Measurements from ENCODE around the gene GYPC.

Gene GYPC

DNA sequence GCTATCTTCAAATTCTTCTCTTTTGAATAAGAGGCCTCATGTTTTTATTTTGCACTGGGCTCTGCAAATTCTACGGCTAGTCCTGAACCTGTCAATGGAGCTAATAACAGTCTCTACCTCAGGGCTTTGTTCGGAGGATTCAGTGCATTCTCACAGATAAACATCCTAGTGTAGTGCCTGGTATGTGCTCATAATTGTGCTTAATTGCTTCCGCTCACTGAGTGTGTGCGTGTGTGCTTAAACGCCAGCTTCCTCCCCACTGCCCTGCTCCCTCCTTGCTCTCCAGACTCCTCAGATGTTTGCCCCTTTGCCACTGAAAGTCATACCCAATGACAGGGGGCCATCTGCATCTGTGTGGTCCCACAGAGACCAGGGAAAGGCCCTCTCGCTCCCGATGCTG is 6.7 kb downstream of the GYPC start:
- no peaks in the 10 kb centered on the region for H3K27me3 ChIP-seq
- H3K36me3 ChIP-seq = no peaks in the 10 kb centered on the region
- H3K4me1 ChIP-seq = no peaks in the 10 kb centered on the region
- H3K9me3 ChIP-seq = no peaks in the 10 kb centered on the region
- DNase-seq = no peak
- H3K4me3 ChIP-seq (ENCODE audit: low read depth, low read length) = no peak overlapping the region
- TF ChIP-seq, protein P1, sequence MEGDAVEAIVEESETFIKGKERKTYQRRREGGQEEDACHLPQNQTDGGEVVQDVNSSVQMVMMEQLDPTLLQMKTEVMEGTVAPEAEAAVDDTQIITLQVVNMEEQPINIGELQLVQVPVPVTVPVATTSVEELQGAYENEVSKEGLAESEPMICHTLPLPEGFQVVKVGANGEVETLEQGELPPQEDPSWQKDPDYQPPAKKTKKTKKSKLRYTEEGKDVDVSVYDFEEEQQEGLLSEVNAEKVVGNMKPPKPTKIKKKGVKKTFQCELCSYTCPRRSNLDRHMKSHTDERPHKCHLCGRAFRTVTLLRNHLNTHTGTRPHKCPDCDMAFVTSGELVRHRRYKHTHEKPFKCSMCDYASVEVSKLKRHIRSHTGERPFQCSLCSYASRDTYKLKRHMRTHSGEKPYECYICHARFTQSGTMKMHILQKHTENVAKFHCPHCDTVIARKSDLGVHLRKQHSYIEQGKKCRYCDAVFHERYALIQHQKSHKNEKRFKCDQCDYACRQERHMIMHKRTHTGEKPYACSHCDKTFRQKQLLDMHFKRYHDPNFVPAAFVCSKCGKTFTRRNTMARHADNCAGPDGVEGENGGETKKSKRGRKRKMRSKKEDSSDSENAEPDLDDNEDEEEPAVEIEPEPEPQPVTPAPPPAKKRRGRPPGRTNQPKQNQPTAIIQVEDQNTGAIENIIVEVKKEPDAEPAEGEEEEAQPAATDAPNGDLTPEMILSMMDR (IDR thresholded peaks at IDR 0.05; ENCODE audit: low read depth, low read length) = no peak

DNA sequence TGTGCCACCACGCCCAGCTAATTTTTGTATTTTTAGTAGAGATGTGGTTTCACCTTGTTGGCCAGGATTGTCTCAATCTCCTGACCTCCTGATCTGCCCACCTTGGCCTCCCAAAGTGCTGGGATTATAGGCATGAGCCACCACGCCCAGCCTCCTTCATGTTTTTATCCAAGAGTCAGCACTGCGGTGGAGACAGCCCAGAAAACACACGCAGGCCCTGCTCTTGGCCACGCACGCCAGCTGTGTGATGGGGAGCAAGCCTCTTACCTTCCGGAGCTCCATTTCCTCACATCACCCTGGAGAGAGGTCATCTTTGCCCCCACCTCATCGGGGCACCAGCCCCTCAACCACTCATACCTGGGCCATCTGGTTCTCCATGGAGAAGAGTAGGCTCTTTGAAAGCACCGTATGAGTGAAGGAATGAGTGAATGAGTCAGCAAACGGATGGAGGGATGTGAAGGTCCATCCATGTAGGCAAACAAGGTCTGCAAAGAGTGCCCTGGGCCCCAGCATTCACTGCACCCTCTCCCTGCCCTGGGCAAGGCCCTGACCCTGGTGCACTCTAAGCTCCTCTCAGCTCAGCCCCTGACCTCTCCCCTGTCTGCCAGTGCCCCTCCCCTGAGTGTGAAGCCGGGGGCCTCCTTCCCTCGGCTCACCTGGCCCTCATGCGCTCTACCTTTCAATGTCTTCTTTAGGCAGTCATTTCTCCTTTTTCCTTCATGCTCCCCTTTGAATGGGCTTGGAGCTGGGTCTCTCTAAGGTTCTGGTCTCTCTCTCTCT is 7.4 kb downstream of the GYPC start:
- Histone ChIP-seq H3K4me1 (no peaks in the 10 kb centered on the region), H3K36me3 (no peaks in the 10 kb centered on the region), H3K27me3 (no peaks in the 10 kb centered on the region), H3K9me3 (no peaks in the 10 kb centered on the region), H3K4me3 (ENCODE audit: low read depth, low read length) (no peak overlapping the region)
- TF ChIP-seq, protein P1 (IDR thresholded peaks at IDR 0.05; ENCODE audit: low read depth, low read length) = no peak
- DNase-seq = no peak

DNA sequence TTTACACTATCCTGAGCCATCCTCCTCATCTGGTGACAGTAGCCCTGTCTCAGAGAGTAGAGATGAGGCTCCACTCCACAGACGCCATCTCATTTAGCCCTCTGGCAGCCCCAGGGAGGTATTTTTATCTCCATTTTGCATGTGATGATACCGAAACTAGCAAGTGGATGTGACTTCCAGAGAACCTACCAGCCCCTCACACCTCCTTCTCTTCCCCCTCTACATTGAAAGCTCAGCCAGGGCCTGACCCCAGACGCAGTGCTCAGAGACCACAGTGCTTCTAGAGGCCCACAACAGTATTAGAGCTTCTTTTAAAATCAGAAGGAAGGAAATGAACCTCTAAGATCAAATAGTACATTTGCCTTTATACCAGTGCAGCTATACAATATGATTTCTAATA is 8.3 kb downstream of the GYPC start:
- no peaks in the 10 kb centered on the region for H3K4me1 ChIP-seq
- no peaks in the 10 kb centered on the region for H3K36me3 ChIP-seq
- no peaks in the 10 kb centered on the region for H3K27me3 ChIP-seq
- H3K4me3 ChIP-seq (ENCODE audit: low read depth, low read length) = no peak overlapping the region
- TF ChIP-seq, protein P1 (IDR thresholded peaks at IDR 0.05; ENCODE audit: low read depth, low read length) = no peak
- H3K9me3 ChIP-seq = no peaks in the 10 kb centered on the region
- DNase-seq = no peak

DNA sequence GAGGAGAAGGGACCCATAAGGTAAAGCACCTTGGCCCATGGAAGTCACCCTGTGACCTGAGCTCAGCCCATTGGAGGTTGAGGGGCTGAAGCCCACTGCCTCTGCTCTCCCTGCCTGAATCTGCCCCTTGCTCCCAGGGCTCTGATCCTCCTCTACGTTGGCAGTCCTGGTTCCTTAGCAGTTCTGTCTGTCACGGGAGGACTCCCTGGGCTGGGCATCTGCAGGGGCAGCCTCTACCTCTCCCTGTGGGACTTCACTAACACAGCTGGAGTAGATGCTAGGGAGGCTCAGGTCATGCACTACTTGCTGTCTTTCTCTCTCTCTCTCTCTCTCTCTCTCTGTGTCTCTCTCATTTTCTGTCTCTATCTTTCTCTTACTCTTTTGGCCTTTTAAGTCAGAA is 8.7 kb downstream of the GYPC start:
- H3K36me3 ChIP-seq = no peaks in the 10 kb centered on the region
- H3K27me3 ChIP-seq = no peaks in the 10 kb centered on the region
- no peak for DNase-seq
- no peaks in the 10 kb centered on the region for H3K4me1 ChIP-seq
- H3K4me3 ChIP-seq (ENCODE audit: low read depth, low read length) = no peak overlapping the region
- H3K9me3 ChIP-seq = no peaks in the 10 kb centered on the region
- TF ChIP-seq, protein P1 (IDR thresholded peaks at IDR 0.05; ENCODE audit: low read depth, low read length) = no peak

DNA sequence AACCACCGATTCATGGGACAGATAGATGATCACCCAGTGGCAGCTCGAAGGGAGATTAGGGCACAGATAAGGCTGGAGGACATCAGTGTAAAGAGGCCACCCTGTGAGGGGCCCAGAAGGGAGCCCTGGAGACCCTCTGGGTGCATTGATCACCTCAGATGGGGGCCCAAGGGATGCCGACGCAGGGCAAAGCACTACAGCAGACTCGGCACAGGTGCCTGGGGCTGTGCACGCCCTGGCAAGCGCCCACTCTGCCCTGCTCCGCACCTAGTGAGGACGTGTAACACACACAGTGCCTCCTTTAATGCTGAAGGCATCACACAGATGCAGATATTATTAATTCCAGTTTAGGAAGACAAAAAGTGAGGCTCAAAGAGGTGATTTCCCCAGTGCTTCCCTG is 9.5 kb downstream of the GYPC start:
- TF ChIP-seq, protein P1 (IDR thresholded peaks at IDR 0.05; ENCODE audit: low read depth, low read length) = no peak
- DNase-seq = no peak
- H3K4me1 ChIP-seq = no peaks in the 10 kb centered on the region
- H3K4me3 ChIP-seq (ENCODE audit: low read depth, low read length) = no peak overlapping the region
- no peaks in the 10 kb centered on the region for H3K9me3 ChIP-seq
- H3K27me3 ChIP-seq = no peaks in the 10 kb centered on the region
- no peaks in the 10 kb centered on the region for H3K36me3 ChIP-seq

DNA sequence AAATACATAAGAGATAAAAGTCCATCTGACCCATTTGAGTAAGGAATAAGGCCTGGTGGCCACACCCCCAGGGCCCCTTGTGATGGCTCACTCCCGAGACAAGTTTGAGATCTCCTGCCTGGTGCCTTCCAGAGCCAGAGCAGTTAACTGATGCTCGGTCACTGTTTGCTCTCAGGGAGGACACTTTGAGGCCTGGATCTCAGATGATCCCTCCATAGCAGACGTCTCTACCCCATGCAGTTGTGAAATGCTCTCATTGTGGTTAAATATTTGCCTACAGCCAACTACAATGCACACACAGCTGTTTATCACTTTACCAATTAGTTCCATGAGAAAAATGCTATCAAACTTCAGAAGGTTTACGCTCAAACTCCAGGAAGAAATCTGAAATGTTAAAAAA is 12.3 kb downstream of the GYPC start:
- no peaks in the 10 kb centered on the region for H3K4me1 ChIP-seq
- no peaks in the 10 kb centered on the region for H3K27me3 ChIP-seq
- no peak overlapping the region for H3K4me3 ChIP-seq (ENCODE audit: low read depth, low read length)
- no peaks in the 10 kb centered on the region for H3K36me3 ChIP-seq
- H3K9me3 ChIP-seq = no peaks in the 10 kb centered on the region
- TF ChIP-seq, protein P1 (IDR thresholded peaks at IDR 0.05; ENCODE audit: low read depth, low read length) = no peak
- DNase-seq = no peak

Measured in BE2C (cell line).